Fibroblast of gingiva (primary cell): ENCODE data around the gene GLI2.
A peak's percentile ranks its signal among the peaks of the same experiment; 100 is the strongest.

Experiments
- DNase-seq: peaks from one replicate; pipeline ENCODE4 v3.0.0-alpha.2; 2011; ENCODE audit warnings: low read depth

GLI2 gene

DNA sequence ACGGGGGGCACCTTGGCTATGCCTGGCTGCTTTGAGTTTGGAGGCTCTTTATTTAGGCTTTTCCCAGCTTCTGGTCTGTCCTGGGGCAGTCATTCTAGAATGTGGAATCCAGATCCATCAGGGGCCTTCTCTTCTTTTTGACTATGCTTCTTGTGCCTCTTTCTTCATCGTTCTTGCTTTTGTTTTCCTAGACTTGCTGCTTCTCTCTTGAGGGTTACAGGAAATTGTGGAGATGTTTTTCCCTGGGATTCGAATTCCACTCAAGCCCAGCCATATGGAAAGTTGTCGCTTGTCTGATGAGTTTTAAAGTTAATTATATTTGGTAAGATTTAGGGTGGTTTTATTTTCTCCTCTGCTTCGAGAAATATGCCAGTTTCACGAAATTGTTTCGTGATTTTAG is 2.4 kb downstream of the GLI2 start:
- DNase-seq, result no peak

DNA sequence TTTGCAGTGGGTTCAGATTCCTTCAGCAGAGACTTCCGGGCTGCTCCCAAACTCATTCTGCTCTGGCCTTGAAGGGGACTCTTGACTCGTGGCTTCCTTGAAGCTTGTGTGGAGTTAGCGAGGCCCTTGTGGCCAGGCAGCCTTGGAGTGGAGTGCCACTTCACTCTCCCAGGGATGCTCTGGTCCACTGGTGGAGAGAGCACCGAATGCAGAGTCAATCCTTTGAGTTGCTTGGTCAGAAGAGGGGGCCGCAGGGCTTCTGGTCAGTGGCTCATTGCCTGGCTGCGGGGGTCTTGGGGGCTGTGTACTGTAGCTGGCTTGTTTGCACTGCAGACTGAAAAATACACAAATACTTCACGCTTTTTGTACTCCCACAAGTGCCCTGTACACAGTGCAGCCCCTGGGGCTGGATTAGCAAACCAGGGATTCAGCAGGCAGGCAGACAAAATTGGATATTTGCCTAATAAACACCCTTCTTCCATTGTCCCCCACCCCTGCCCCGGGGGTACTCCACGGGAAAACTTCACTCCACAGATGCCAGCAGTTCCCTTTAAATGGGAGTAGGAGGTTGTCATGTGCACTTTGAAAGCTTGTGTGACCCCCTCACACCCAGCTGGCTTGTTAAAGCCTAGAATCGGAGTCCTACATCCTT is 3.2 kb downstream of the GLI2 start:
- DNase-seq, result no peak

- no peak for DNase-seq
Measured at GRCh38 chr2:120739438-120740090, 3.9 kb downstream of the GLI2 start.

DNA sequence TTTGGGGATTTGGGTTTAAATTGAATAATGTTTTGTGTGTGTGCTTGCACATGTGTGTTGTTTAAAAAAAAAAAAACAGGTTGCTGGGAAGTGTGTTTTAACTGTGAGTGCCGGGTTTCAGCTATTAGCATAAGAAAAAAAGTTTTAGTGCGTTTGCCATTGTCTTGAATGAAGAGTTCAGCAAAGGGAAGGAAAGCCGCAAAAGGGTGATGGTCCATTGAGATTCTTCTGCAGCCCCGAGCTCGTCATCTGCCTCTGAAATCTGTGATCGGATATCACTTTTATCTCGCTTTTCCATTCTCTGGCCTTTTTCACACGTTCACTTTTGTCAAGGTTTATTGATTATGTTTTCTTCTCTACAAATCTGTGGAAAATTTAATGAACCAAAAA is 4.7 kb downstream of the GLI2 start:
- DNase-seq, result no peak

GRCh38 chr2:120740765-120741524 is 5.3 kb downstream of the GLI2 start:
- no peak for DNase-seq

DNA sequence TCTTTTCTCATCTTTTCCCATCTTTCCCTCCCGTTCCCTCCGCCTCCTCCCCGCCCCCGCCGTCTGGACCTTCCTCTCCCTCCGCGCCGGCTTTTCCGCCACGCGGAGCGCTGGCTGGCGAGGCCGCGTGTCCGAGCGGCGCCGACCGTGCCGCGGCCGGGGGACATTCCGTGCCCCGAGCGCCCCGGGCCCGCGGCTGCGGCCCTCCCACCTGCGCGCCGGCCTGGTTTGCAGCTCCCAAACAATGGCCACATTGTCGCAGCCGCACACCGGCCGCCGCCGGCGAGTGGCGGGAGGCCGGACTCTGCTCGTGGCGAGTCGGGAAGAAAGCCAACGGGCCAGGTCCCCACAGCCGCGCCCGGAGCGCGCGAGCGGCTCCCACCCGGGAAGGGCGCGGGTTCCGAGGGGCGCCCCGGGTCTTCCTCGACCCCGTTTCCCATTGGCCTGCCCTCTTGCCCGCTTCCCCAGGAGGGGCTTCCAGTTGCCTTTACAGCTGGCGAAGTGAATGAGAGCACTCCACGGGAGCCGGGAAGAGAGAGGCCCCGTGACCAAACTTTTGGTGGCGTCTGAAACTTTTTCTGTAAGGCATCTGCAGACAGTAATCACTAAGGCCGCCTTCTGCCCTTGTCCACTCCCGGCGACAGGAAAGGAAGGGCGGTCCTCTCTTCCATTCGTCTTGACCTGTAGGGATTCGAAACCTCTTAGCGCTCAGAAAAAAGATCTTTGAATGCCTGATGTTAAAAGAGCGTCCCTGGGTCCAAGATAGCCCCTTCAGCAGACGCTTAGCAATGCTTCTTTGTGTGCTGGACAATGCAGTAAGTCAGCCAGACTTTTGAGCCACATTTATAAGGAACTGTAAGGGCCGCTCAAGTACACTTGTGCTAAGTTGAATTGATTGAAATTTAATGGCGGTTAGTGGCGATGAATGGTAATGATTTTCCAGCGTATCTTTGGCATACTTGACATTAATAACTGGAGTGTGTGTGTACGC is 6.2 kb downstream of the GLI2 start:
- DNase-seq, result no peak

DNA sequence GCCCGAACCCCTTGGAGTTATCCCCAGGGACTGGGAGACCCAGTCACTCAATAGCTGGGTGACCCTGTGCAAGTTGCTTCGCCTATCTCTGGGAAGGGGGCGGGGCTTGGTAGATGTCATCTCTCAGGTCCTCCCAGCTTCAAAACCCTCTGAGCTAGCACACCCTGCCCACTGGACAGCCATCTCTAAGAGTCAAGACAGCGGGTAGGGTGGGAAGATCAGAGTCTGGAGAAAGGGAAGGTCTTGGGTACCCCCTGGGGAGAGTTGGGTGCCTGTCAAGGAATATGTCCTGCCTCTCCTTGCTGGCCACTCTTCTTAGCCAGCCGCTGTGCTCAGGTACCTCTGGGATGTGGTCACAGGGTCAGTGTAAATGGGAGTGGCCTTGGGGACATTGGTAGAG is 8.0 kb downstream of the GLI2 start:
- no peak for DNase-seq

GRCh38 chr2:120744817-120745216 is 9.1 kb downstream of the GLI2 start:
- no peak for DNase-seq

DNA sequence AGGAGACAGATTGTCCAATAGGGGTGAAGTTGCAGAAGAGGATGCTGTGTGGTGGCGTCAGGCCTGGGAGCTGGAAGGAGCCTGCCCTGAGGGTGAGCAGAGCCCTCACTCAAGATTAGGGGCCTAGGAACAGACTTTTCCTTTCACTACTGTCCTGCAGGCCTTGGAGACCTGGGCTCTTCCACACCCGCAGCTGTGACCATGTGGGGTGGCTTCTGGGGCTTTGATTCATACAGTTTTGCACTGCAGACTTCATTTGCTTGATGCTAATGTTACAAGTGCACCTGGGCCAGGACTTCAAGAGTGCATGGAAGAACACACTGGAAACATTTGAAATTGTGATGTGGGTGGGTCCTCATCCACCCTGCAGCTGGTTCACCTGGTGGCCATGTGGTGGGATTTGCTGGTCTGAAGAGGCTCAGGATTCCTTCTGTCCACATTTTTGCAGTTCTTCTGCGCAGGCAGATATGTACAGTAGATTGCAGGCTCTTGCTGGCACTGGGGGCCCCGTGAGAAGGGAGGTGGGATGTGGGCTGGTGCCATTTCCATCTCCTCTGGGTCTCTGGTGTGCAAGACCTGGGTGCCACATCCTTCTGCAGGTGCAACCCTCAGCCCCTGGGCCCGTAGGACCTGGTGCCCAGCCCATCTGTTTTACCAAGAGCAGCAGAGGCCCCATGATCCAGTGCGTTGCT is 9.9 kb downstream of the GLI2 start:
- DNase-seq, result no peak

DNA sequence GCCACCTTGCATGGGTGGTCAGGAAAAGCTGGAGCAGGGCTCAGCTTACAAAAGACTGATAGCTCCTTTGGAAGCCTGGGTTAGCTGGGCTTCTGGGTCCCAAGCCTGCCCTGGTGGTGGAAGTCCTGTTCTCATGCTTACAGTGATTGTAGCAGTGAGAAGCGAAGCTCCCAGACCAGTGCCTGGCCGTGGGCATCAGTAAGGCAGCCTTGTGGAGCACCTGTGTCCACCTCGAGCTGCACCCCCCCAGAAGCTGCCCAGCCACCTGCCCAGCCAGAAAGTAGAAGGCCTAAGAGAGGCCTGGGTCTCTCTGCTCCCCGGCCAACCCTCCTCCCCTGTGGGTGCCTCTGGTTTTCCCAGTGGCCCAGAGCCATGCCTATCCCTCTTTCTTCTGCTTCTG is 10.5 kb downstream of the GLI2 start:
- DNase-seq, result no peak

DNA sequence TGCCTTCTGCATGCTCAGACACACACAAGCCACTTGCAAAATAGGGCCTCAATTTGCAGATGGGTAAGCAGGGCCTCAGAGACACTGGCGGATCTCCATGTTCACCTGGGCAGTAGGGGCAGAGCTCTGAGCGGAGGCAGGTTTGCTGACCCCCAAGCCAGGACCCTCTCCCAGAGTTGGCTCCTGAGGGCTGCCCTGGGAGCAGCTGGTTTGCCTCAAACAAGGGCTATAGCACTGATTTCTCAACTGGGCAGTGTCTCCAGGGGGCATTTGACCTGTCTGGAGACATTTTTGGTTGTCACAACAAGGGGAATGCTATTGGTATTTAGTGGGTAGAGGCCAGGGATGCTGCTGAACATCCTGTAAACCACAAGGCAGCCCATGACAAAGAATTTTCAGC is 11.6 kb downstream of the GLI2 start:
- DNase-seq, result no peak

DNA sequence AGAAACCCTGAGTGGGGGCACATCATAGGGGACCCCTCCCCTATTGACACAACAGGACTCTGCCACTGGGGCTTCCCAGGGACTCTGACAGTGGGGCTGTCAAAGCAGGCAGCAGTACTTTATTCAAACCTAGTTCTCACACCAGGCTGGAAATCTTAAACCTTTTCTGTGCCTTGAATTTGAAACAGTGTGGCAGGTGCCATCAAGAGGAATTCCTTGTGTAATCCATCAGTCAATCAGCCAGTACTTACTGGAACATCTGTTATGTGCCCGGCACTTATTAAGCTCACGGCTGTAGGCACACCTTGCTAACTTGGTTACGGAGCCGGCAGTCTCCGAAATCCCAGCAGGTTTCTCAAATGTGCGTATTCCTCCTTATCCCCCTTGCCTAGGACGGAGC is 12.0 kb downstream of the GLI2 start:
- no peak for DNase-seq

- DNase-seq, result no peak
Measured at GRCh38 chr2:120748310-120748709, 12.6 kb downstream of the GLI2 start.

- no peak for DNase-seq
Measured at GRCh38 chr2:120748741-120749140, 13.1 kb downstream of the GLI2 start.

- peak; percentile 23 for DNase-seq
Measured at GRCh38 chr2:120749506-120750431, 14.1 kb downstream of the GLI2 start.

DNA sequence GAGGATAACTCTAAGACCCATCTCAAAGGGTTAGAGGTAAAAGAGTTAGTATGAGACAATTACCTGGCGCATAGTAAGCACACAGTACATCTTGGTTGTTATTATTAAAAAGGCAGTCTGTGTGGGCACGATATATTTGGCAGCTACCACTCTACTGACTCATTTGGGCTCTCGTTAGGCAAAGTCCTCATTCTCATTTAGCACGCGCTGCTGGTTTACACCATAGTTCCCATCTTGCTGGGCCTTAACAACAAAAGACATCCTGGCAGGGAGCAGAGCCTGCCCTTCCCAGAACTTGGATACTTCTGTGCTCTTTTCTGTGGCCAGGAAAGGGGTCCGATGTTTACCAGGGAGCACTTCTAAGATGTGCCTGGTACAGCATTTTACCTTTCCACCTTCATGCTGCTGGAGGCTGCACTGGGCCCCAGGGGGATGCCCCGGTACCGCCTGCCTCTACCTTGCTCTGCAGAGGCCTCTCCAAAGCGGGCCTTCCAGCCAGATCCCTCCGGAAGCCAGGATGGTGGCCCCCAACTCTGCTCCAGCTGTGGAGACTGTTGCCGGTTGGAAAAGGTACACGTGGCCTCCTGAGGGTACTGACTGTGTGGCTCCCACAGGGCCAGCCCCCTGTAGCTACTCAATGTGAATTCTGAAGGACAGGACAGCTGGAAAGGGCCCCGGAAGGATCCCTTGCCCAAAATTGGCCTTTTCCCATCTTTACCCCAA is 15.0 kb downstream of the GLI2 start:
- peak; percentile 49 for DNase-seq

DNA sequence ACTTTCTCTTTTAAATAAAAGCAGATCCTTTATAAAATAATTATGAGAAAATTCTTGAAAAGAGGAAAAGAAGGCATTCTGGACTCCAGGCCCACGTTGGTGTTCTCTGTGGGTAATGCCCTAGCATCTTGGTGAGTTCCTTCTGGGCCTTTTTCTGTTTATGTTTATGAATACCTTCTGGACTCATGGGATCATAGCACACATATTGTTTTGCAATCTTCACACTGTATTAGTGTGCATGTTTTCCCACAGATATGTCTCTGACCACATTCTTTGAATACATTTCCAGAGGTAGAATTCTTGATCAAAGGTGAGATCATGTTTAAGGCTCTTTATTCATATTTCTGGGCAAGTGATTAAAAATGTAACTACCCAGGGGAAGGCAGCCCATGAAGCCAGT is 15.9 kb downstream of the GLI2 start:
- peak; percentile 38 for DNase-seq

DNA sequence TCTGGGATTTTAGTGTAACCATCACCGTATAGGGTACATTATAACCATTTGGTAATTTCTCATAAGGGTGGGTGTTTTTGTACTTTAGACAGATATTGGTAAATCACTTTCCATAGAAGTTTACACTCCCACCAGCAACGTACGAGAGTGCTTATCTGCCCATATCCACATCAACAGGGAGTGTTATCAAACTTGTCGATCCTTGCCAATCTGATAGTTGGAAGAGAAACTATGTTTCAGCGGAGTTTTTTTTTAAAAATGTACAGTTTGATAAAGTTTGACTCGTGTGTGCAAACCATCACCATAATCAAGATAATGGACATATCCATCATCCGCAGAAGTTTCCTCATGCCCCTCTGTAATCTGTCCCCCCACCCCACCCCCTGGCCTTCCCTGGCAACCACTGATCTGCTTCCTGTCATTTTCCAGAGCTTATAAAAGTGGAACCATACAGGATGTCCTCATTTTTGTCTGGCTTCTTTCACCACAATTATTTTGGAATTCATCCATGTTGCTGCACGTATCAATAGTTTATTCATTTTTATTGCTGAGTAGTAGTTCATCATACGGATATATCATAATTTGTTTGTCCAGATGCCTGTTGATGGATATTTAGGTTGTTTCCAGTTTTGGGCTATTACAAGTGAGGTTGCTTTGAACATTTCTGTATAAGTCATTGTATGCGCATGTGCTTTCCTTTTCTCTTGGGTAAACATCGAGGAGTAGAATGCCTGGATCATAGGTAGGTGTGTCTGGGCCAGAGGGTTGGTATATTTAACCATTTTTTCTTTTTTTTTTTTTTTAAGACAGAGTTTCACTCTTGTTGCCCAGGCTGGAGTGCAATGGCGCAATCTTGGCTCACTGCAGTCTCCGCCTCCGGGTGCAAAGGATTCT is 18.6 kb downstream of the GLI2 start:
- DNase-seq, result no peak
